Small intestine (tissue), 7 donors: ENCODE data around the gene FLAD1. TPM values are rescaled to one million over a fixed set of nuclear protein-coding genes. Genes with fewer than 3 reads are reported as not detected.

Experiments used
- DNase-seq, 2 donors: peaks; one replicate each; pipeline versions ENCODE4 v3.0.0 to v3.0.0-alpha.2; 2013
- FAIRE-seq: peaks from 2 replicates; lab custom pipeline; 2012; peaks lifted over from hg19 to GRCh38; lab: Jason Lieb, UNC
- H3K27ac ChIP-seq, 3 donors: one replicate each; pipeline ENCODE4 v1.5.1; 2013; ENCODE audit warnings: low read length in 2 of 3, mild to moderate bottlenecking in 2 of 3, control low read depth in 1 of 3, inconsistent platforms in 1 of 3, low read depth in 1 of 3, moderate library complexity in 1 of 3
- H3K27me3 ChIP-seq, 3 donors: one replicate each; pipeline ENCODE4 v1.6.1; 2013; ENCODE audit warnings: low read length in 3 of 3, inconsistent platforms in 1 of 3; ENCODE audit not compliant: control insufficient read depth in 3 of 3, insufficient read depth in 3 of 3
- H3K36me3 ChIP-seq, 3 donors: one replicate each; pipeline ENCODE4 v1.6.1; 2013; ENCODE audit warnings: low read length in 3 of 3, inconsistent platforms in 1 of 3, low read depth in 1 of 3, mild to moderate bottlenecking in 1 of 3, moderate library complexity in 1 of 3; ENCODE audit not compliant: control insufficient read depth in 3 of 3, insufficient read depth in 2 of 3
- H3K4me1 ChIP-seq, 3 donors: one replicate each; pipeline ENCODE4 v1.6.1; 2013; ENCODE audit warnings: low read length in 2 of 3, inconsistent platforms in 1 of 3, low read depth in 1 of 3, mild to moderate bottlenecking in 1 of 3, moderate library complexity in 1 of 3; ENCODE audit not compliant: control insufficient read depth in 3 of 3, insufficient read depth in 2 of 3
- H3K4me3 ChIP-seq, 3 donors: one replicate each; pipeline ENCODE4 v1.5.1; 2013; ENCODE audit warnings: low read length in 3 of 3, control low read depth in 1 of 3, inconsistent platforms in 1 of 3, low read depth in 1 of 3, mild to moderate bottlenecking in 1 of 3, moderate library complexity in 1 of 3
- H3K9me3 ChIP-seq, 2 donors: one replicate each; pipeline ENCODE4 v1.6.1; 2013; ENCODE audit warnings: low read depth in 1 of 2, low read length in 1 of 2; ENCODE audit not compliant: control insufficient read depth in 2 of 2, insufficient read depth in 1 of 2
- WGBS, 3 donors: extraction: QIAGEN DNeasy Blood & Tissue Kit; methylation state at CpG; one replicate each; pipeline ENCODE4 v1.1.7; 2013; 5-methylcytosine and 5-hydroxymethylcytosine counted together
- polyA plus RNA-seq, 4 donors: library from polyadenylated mRNA; stranded (reverse) in 3 of 4; unstranded in 1 of 4; fragments of 200-250 nt in 3 of 4; fragments of 120-200 nt in 1 of 4; gene quantifications; one replicate each; pipeline versions ENCODE4 v1.2.1 to v1.2.3, GENCODE V29; 2013
- donor health status: healthy with polysubstance abuse.
- donor health status: control.
- donor health status: control.
- donor health status: Bipolar disorder and iron deficiency.
- donor health status: healthy.

FLAD1 gene
- polyA plus RNA-seq, 4 donors: 25.1 to 51.4 (median 34.4) TPM

DNA sequence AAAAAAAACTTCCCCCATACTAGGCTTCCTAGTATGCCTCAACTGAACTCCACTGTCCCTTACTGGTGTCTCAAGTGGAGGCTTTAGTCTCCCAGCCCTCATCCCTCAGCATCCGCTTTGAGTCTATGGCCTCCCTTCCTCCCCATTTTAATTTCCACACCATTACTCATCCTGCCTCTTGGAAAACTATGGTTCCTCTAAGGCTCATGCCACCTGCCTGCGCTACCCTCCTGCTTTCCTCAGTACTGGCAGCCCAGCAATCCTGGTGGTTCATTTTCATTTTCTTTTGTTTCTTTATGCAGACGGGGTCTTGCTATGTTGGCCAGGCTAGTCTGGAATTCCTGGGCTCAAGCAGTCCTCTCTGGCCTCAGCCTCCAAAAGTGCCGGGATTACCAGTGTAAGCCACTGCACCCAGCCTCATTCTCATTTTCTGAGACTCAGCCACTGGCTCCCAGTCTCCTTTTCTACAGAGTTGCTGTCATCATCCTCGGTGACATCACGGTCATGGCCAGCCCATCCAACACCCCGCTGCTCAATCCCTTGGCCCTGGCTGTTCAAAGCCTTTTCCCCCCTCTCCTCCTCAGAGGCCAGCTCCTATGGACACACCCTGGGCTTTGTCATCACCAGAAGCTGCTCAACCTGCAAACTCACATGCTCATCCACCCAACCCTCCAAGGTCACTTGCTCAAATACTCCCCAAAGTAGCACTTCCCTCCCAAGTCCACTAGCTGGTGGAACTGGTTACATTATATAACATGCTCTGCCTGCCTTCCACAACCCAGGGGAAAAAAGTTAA is 44.3 kb upstream of the FLAD1 start:
- 93 to 97% (median 94%) methylated on average over 7 of the region's 7 CpGs for WGBS, 3 donors
- Histone ChIP-seq H3K4me3 (no peak overlapping the region), H3K4me1 (peaks cover 0 to 34% (median 18%) of the 10 kb centered on the region in 3 donors), H3K36me3 (peaks cover 0 to 4% (median 0%) of the 10 kb centered on the region in 3 donors), H3K9me3 (no peaks in the 10 kb centered on the region), H3K27ac (peak overlapping the region in 2 of 3 donors; percentile 41 to 100), H3K27me3 (no peaks in the 10 kb centered on the region)
- FAIRE-seq: no peak
- no peak for DNase-seq

DNA sequence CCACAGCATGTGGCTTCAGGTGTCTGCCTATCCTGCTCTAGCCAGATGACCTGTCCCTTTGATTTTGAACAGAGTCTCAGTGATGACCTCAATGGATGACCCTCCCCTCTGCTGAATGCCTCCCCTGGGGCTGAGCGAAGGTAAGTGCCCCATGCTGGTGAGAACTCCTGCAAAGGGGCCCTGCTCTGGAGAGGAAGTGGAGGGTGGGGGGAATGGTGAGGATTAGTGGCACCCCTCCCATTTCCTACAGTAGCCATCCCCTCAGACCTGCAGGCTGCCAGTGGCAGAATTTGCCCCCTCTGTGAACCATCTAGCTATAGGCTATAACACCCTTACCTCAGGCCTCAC is 43.0 kb upstream of the FLAD1 start:
- WGBS, 3 donors: 81 to 100% (median 85%) methylated on average over 1 of the region's 1 CpG
- peaks cover 4 to 47% (median 20%) of the 10 kb centered on the region in 3 donors for H3K4me1 ChIP-seq
- DNase-seq (no peak), FAIRE-seq (no peak)
- no peaks in the 10 kb centered on the region for H3K9me3 ChIP-seq
- H3K36me3 ChIP-seq: peaks cover 0 to 8% (median 0%) of the 10 kb centered on the region in 3 donors
- H3K4me3 ChIP-seq: no peak overlapping the region
- H3K27ac ChIP-seq: peak overlapping the region in 1 of 3 donors; percentile 30
- H3K27me3 ChIP-seq: no peaks in the 10 kb centered on the region

DNA sequence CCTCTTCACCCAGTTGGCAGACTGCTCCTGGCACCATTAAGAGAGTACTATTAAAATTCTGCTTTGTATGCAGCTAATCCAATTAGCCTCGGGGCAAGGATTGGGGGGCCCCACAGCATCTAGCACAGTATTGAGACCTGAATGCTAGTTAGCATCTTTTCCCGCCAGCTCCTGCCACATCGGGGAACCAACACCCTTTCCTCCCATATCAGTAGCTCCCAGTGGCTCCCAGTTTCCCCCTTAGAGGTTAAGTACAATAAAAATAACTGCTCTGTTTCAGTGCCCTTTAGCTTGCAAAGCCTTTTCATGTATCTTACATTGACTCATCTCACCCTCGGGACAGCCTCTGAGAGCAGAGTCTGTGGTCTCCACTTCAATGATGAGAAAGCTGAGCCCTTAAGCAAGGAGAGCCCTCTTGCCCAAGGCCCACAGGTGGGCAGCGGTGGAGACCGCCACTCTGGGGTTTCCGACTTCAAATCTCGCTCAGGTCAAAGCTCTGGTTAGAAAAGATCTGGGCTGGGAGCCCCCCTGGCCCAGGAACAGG is 42.4 kb upstream of the FLAD1 start:
- no peak for DNase-seq
- Histone ChIP-seq H3K4me3 (no peak overlapping the region), H3K4me1 (peaks cover 4 to 49% (median 20%) of the 10 kb centered on the region in 3 donors), H3K27me3 (no peaks in the 10 kb centered on the region), H3K27ac (peak overlapping the region in 1 of 3 donors; percentile 30), H3K36me3 (peaks cover 0 to 14% (median 0%) of the 10 kb centered on the region in 3 donors), H3K9me3 (no peaks in the 10 kb centered on the region)
- 47 to 63% (median 58%) methylated on average over 8 of the region's 8 CpGs for WGBS, 3 donors
- no peak for FAIRE-seq

DNA sequence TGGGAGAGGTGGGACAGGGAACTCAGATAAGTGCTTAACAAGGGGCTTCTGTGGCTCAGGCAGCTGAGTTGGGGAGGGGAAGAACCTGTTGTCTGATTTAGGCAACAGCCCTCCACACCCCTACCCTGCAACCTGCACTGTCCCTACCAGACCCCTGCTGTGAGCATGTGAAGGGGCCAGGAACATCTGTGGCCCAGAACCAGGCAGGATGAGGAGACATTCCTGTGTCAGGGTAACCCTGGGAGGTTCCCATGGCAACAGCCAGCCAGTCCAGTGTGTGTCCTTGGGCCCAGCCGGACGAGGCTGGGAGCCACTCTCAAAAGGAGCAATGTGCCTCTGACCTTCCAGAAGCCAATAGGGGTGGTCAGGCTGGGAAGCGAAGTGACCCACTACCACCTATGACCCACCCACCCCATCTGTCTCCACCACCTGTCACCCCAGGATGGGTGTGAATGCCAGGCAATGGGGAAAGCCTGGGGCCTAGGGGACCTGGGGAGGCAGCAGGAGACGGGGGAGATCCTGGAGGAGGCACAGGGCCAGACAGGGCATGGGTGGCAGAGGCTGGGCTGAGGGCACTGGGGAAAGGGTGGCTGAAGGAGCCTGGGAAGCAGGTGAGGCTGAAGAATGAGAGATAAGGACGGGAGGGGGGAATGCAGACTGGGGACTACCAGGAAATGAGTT is 41.7 kb upstream of the FLAD1 start:
- no peak for DNase-seq
- H3K27ac ChIP-seq: peak overlapping the region in 2 of 3 donors; percentile 22 to 78
- no peak overlapping the region for H3K4me3 ChIP-seq

DNA sequence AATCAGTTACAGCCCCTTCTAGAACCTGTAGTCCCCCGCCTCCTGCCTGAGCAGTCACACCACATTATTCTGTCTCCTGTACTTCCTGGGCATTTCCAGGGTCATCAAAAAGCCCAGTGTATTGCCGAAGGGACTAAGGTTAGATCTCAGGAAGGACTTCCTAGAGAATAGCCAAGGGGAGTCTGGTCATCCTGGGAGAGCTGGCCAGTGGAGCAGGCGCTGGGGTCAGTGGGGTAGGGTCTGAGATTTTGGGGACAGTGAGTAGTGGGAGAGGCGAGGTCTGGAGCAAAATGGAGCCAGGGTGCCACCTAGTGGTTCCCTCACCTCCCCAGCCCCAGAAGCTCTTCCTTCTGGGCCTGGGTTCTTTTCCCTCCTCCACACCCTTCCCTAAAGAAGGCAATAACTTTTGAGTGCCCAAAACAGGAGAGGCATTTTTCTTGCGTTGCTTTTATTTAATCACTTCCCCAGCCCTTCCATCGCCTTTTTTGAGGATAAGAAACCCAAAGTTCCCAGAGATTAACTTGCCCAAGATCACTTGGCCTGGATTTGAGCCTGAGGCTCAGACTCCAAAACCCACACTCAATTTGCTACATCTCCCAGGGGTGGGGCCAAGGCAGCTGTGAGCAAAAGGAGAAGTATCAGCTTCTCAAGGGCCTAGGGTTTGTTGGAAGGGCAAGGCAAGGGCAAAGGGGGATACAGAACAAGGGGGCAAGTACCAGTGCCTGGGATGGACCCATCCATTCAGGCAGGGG is 39.3 kb upstream of the FLAD1 start:
- H3K27ac ChIP-seq: peak overlapping the region; percentile 38 to 83 (median 78)
- FAIRE-seq (no peak), DNase-seq (peak; percentile 57 to 63)
- H3K27me3 ChIP-seq: no peaks in the 10 kb centered on the region
- H3K4me3 ChIP-seq: no peak overlapping the region
- H3K4me1 ChIP-seq: peaks cover 4 to 40% (median 17%) of the 10 kb centered on the region in 3 donors
- 26 to 33% (median 28%) methylated on average over 6 of the region's 6 CpGs for WGBS, 3 donors
- no peaks in the 10 kb centered on the region for H3K9me3 ChIP-seq
- peaks cover 3 to 41% (median 7%) of the 10 kb centered on the region in 3 donors for H3K36me3 ChIP-seq

More for the DNA sequence above, 41.7 kb upstream of the FLAD1 start:
- H3K4me1 ChIP-seq: peaks cover 4 to 50% (median 20%) of the 10 kb centered on the region in 3 donors
- no peak for FAIRE-seq
- 37 to 59% (median 42%) methylated on average over 5 of the region's 5 CpGs for WGBS, 3 donors
- no peaks in the 10 kb centered on the region for H3K27me3 ChIP-seq
- H3K9me3 ChIP-seq: no peaks in the 10 kb centered on the region
- peaks cover 0 to 21% (median 6%) of the 10 kb centered on the region in 3 donors for H3K36me3 ChIP-seq

DNA sequence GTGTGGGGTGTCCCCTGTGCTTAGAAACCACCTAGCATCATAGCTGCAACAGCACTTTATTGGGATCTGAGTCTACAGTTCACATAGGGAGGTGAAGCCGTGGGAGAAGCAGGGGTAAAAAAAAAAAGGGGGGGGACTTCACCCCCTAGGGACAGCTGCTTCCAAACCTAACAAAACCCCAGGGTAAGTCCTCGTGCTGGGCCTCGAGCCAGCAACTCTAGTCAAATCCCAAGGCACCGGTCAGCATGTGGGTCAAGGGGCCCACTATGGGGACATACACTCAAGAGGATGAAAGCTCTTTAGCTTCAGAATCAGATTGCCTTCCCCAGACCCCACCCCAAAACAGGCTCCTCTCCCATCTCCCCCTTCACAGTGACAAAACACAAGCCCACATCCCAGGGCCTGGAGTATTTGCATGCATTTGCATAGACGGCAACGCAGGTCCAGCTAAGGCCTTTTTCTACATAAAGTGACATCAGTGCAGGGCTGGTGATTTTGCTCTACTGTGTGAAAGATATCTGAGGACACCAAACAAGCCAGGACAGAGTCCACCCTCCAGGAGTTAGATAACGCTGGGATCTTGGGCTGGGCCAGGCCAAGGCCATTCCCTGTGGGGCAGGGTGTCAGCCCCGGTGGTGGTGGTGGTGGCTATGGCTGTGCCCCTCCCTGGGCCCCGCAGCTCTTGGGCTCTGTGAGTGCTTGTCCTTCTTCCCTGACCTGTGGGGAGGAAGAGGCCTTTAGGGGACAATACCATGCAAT is 38.6 kb upstream of the FLAD1 start:
- DNase-seq (peak; percentile 89 to 93), FAIRE-seq (no peak)
- 16 to 43% (median 23%) methylated on average over 9 of the region's 9 CpGs for WGBS, 3 donors
- Histone ChIP-seq H3K36me3 (peaks cover 3 to 41% (median 7%) of the 10 kb centered on the region in 3 donors), H3K27me3 (no peaks in the 10 kb centered on the region), H3K27ac (peak overlapping the region; percentile 34 to 83 (median 78)), H3K4me1 (peaks cover 4 to 40% (median 14%) of the 10 kb centered on the region in 3 donors), H3K4me3 (no peak overlapping the region), H3K9me3 (no peaks in the 10 kb centered on the region)

DNA sequence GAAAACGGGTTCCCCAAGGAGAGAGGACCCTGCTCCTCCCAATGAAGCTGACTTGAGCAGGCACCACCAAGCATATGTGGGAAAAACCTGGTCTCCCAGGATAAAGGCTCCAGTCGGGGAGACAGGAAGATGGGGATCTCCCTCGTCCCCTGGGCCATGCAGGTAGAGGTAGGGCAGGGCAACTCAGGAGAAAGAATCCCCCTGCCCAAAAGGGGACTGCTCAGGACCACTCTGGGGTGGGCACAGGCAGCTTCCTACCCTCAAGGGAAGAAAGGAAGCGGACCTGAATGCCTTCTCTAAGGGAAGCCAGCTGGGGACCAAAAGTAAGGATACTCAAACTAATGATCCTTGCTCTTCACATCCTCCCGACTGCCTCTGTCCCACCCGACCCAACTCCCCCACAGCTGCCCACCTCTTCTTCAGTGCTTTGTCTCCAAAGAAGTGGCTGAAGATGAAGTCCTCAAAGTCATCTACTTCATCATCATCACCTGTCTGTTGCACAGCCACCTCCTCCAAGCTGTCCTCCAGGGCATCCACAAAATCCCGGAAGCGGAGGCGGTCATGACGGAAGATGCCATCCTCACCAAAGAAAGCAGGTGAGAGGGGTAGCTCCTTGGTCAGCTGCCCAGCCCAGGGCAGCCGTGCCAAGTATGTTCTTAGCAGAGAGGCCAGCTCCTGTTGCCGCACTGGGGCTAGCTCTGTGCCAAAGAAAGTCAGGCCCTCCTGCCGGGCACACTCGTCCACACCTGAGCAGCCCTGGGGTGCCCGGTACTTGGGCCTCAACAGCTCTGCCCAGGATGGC is 37.8 kb upstream of the FLAD1 start:
- WGBS, 3 donors: 71 to 83% (median 76%) methylated on average over 15 of the region's 15 CpGs
- peaks cover 3 to 44% (median 7%) of the 10 kb centered on the region in 3 donors for H3K36me3 ChIP-seq
- H3K4me1 ChIP-seq: peaks cover 4 to 38% (median 11%) of the 10 kb centered on the region in 3 donors
- no peaks in the 10 kb centered on the region for H3K9me3 ChIP-seq
- DNase-seq (no peak), FAIRE-seq (no peak)
- H3K27me3 ChIP-seq: no peaks in the 10 kb centered on the region
- H3K27ac ChIP-seq: peak overlapping the region in 2 of 3 donors; percentile 78 to 83
- no peak overlapping the region for H3K4me3 ChIP-seq
